ENCODE measurements around the gene LTBP3. TPM values are rescaled to one million over a fixed set of nuclear protein-coding genes. Genes with fewer than 3 reads are reported as not detected.
A peak's percentile ranks its signal among the peaks of the same experiment; 100 is the strongest.

LTBP3 gene
- total and polyA plus RNA-seq, 8 donors = 44.7 to 151 (median 68.6) TPM

DNA sequence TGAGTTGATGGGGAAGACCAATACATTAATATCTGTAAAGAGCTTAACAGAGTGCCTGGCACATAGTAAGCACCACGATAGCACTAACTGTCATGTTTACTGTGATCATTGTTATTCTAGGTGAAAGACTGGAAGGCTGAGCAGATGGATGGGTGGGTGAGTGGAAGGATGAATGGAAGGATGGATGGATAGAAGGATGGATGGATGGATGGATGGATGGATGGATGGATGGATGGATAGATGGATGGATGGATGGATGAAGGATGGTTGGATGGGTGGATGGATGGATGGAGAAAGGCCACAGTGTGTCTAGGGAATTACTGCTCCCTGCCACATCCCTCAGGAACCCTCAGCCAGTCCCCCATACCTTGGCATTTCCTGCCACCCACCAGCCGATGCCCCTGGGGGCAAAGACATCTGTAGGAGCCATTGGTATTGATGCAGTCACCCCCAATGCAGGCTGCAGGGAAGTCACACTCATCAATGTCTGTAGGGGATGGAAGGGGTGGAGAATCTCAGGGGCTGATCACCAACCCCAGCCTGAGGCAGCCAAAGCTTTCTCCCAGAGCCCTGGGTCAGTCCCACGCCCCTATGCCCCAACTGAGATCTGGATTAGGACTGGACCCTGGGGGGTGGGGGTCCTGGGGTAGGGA is 15.3 kb downstream of the LTBP3 start:
- intact Hi-C loops (cut with DNase I) = no loop called here
- TF ChIP-seq, protein P1, sequence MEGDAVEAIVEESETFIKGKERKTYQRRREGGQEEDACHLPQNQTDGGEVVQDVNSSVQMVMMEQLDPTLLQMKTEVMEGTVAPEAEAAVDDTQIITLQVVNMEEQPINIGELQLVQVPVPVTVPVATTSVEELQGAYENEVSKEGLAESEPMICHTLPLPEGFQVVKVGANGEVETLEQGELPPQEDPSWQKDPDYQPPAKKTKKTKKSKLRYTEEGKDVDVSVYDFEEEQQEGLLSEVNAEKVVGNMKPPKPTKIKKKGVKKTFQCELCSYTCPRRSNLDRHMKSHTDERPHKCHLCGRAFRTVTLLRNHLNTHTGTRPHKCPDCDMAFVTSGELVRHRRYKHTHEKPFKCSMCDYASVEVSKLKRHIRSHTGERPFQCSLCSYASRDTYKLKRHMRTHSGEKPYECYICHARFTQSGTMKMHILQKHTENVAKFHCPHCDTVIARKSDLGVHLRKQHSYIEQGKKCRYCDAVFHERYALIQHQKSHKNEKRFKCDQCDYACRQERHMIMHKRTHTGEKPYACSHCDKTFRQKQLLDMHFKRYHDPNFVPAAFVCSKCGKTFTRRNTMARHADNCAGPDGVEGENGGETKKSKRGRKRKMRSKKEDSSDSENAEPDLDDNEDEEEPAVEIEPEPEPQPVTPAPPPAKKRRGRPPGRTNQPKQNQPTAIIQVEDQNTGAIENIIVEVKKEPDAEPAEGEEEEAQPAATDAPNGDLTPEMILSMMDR (IDR thresholded peaks at IDR 0.05) = no peak
- Histone ChIP-seq H3K9me3 (no peaks in the 10 kb centered on the region), H3K36me3 (peaks cover 0 to 9% (median 0%) of the 10 kb centered on the region in 3 donors), H3K27ac (no peak overlapping the region), H3K4me3 (no peak overlapping the region), H3K4me1 (peaks cover 5 to 13% (median 7%) of the 10 kb centered on the region in 3 donors), H3K27me3 (no peaks in the 10 kb centered on the region)
- no peak for DNase-seq
- no peak for ATAC-seq
- FAIRE-seq = no peak
- WGBS, 2 donors = 88 to 92% methylated on average over 3 of the region's 3 CpGs

GRCh38 chr11:65541093-65541982 is 16.8 kb downstream of the LTBP3 start:
- no peaks in the 10 kb centered on the region for H3K9me3 ChIP-seq
- FAIRE-seq (no peak), DNase-seq (peak in 3 of 6 donors; percentile 23 to 67 (median 53)), ATAC-seq (no peak)
- H3K4me3 ChIP-seq = peak overlapping the region in 2 of 4 donors; percentile 43 to 66
- 41 to 42% methylated on average over 18 of the region's 18 CpGs for WGBS, 2 donors
- peaks cover 0 to 9% (median 0%) of the 10 kb centered on the region in 3 donors for H3K36me3 ChIP-seq
- TF ChIP-seq, protein P1 (IDR thresholded peaks at IDR 0.05) = no peak
- peaks cover 5 to 13% (median 7%) of the 10 kb centered on the region in 3 donors for H3K4me1 ChIP-seq
- H3K27me3 ChIP-seq = no peaks in the 10 kb centered on the region
- intact Hi-C loops (cut with DNase I) = no loop called here
- H3K27ac ChIP-seq = peak overlapping the region; percentile 77 to 87 (median 80)

GRCh38 chr11:65540290-65541092 is 17.7 kb downstream of the LTBP3 start:
- ATAC-seq (peak; percentile 86 to 95 (median 92)), DNase-seq (peak; percentile 88 to 97 (median 94)), FAIRE-seq (no peak)
- Histone ChIP-seq H3K4me3 (peak overlapping the region; percentile 39 to 66 (median 47)), H3K27me3 (no peaks in the 10 kb centered on the region), H3K9me3 (no peaks in the 10 kb centered on the region), H3K4me1 (peaks cover 5 to 11% (median 7%) of the 10 kb centered on the region in 3 donors), H3K27ac (peak overlapping the region; percentile 77 to 87 (median 80)), H3K36me3 (peaks cover 0 to 9% (median 0%) of the 10 kb centered on the region in 3 donors)
- TF ChIP-seq, protein P1 (IDR thresholded peaks at IDR 0.05) = peak; percentile 69 to 79 (median 76)
- intact Hi-C loops (cut with DNase I) = no loop called here
- 0 to 1% methylated on average over 62 to 78 of the region's 78 CpGs for WGBS, 2 donors

DNA sequence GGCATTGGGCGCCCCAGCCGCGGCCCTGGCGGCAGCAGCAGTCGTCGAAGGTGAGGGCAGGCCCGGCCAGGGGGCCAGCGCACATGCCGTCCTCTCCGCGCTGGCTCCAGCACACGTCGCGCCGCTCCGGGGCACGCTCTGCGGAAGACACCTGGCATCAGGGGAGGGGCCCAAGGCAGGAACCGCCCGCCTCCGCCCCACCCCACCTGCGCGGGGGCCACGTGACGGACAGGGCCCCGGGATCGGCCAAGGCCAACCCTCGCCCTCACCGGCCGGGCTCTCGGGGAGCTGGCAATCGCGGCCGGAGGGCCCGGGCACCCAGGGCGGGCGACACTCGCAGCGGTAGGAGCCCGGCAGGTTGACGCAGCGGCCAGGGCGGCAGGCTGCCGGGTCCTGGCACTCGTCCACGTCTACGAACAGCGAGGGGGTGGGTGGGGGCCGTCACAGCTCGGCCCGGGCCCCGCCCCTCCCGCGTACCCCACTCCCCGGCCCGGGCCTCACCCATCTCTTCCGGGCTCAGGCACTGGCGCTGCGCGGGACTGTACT is 18.3 kb downstream of the LTBP3 start:
- FAIRE-seq = no peak

More for the DNA sequence above, 18.3 kb downstream of the LTBP3 start:
- intact Hi-C loops (cut with DNase I) = loop anchor here in 2 of 3 donors (10.0 kb wide), 2 partner anchors 45 to 325 kb away; no protein-coding TSS in a partner anchor
- Histone ChIP-seq H3K27ac (peak overlapping the region; percentile 77 to 87 (median 80)), H3K27me3 (no peaks in the 10 kb centered on the region), H3K4me1 (peaks cover 5 to 11% (median 7%) of the 10 kb centered on the region in 3 donors), H3K4me3 (peak overlapping the region; percentile 39 to 66 (median 47)), H3K9me3 (no peaks in the 10 kb centered on the region), H3K36me3 (peaks cover 0 to 9% (median 0%) of the 10 kb centered on the region in 3 donors)
- ATAC-seq = peak; percentile 58 to 78 (median 70)
- DNase-seq = peak; percentile 83 to 95 (median 87)
- TF ChIP-seq, protein P1 (IDR thresholded peaks at IDR 0.05) = peak in 2 of 4 donors; percentile 22 to 36
- WGBS, 2 donors = 7 to 8% methylated on average over 49 to 60 of the region's 60 CpGs
